GM21390 (cell line): Measurements from ENCODE around the gene XYLB.
"Not testable (repeated sequence)": the region's sequence is repeated elsewhere in the genome, so short reads cannot be mapped to it uniquely, and the experiment has no call there.

ENCODE experiments used
- ATAC-seq: cut with Tn5 transposase; IDR thresholded peaks from one replicate; pipeline ENCODE4 v1.9.1; 2021; ENCODE audit not compliant: unreplicated experiment

The XYLB gene

GRCh38 chr3:38346587-38347410 lies at the start of gene XYLB:
Gene XYLB, plus strand, starts transcription at chr3:38346785. Its CDS starts 84 bp downstream, at chr3:38346869.
- peak; percentile 97 for ATAC-seq

GRCh38 chr3:38297053-38297452 lies 49.5 kb upstream of the XYLB start:
- not testable (repeated sequence) for ATAC-seq

GRCh38 chr3:38297537-38297936 lies 49.0 kb upstream of the XYLB start:
- ATAC-seq = no peak

GRCh38 chr3:38297947-38298711 lies 48.5 kb upstream of the XYLB start:
- no peak for ATAC-seq

- no peak for ATAC-seq
Observed at GRCh38 chr3:38306941-38307340, 39.6 kb upstream of the XYLB start.

- no peak for ATAC-seq
Observed at GRCh38 chr3:38307599-38307998, 39.0 kb upstream of the XYLB start.

GRCh38 chr3:38308456-38308855 lies 38.1 kb upstream of the XYLB start:
- no peak for ATAC-seq

- no peak for ATAC-seq
Observed at GRCh38 chr3:38311476-38311875, 35.1 kb upstream of the XYLB start.

- no peak for ATAC-seq
Observed at GRCh38 chr3:38311941-38312340, 34.6 kb upstream of the XYLB start.

GRCh38 chr3:38312356-38312755 lies 34.2 kb upstream of the XYLB start:
- ATAC-seq = no peak

GRCh38 chr3:38313263-38313662 lies 33.3 kb upstream of the XYLB start:
- no peak for ATAC-seq

GRCh38 chr3:38313695-38314094 lies 32.9 kb upstream of the XYLB start:
- no peak for ATAC-seq

- no peak for ATAC-seq
Observed at GRCh38 chr3:38314112-38314763, 32.3 kb upstream of the XYLB start.

GRCh38 chr3:38314764-38315487 lies 31.7 kb upstream of the XYLB start:
- ATAC-seq = no peak

- no peak for ATAC-seq
Observed at GRCh38 chr3:38315488-38316230, 30.9 kb upstream of the XYLB start.

- no peak for ATAC-seq
Observed at GRCh38 chr3:38316356-38317191, 30.0 kb upstream of the XYLB start.

GRCh38 chr3:38317192-38317759 lies 29.3 kb upstream of the XYLB start:
- no peak for ATAC-seq

- ATAC-seq = no peak
Observed at GRCh38 chr3:38318766-38319671, 27.6 kb upstream of the XYLB start.
